Measurements from ENCODE around the gene CAMTA1.

DNA sequence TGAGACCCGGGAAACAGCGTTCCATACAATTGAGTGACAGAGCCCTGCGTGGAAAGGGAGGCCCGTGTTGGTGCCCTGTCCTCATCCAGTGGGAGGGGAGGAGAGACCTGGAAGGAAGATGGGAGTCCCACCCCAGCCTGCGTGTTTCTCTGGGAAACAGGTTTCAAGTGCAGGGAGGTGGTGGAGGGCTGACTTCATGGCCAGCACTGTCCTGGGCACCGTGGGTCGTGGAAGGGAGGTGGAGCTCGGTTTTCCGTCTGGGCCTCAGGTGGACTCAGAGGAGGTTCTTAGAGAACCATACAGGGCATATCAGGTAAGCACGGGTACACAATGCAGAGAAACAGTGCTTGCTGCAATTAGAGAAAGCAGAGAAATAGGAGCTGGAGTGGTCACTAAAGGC is 222.6 kb downstream of the CAMTA1 start:
- TF ChIP-seq, protein P1, sequence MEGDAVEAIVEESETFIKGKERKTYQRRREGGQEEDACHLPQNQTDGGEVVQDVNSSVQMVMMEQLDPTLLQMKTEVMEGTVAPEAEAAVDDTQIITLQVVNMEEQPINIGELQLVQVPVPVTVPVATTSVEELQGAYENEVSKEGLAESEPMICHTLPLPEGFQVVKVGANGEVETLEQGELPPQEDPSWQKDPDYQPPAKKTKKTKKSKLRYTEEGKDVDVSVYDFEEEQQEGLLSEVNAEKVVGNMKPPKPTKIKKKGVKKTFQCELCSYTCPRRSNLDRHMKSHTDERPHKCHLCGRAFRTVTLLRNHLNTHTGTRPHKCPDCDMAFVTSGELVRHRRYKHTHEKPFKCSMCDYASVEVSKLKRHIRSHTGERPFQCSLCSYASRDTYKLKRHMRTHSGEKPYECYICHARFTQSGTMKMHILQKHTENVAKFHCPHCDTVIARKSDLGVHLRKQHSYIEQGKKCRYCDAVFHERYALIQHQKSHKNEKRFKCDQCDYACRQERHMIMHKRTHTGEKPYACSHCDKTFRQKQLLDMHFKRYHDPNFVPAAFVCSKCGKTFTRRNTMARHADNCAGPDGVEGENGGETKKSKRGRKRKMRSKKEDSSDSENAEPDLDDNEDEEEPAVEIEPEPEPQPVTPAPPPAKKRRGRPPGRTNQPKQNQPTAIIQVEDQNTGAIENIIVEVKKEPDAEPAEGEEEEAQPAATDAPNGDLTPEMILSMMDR (IDR thresholded peaks at IDR 0.05; ENCODE audit: poor library complexity): no peak
- TF ChIP-seq EZH2 (IDR thresholded peaks at IDR 0.05; ENCODE audit: borderline replicate concordance): no peak
- no peak for TF ChIP-seq EZH2phosphoT487 (IDR thresholded peaks at IDR 0.05; ENCODE audit: low read depth, severe bottlenecking, unreplicated experiment)

All from hepatocyte (in vitro differentiated cells).